ENCODE data around the gene ESYT1. TPM values are rescaled to one million over a fixed set of nuclear protein-coding genes. Genes with fewer than 3 reads are reported as not detected.
"Not testable (repeated sequence)": the region's sequence is repeated elsewhere in the genome, so short reads cannot be mapped to it uniquely, and the experiment has no call there.

The ESYT1 gene
- total and polyA plus RNA-seq, 9 of the 15 experiments (the other 6 are each of a cell fraction or from before 2014, with no cell fraction given): 132 to 420 (median 164) TPM

DNA sequence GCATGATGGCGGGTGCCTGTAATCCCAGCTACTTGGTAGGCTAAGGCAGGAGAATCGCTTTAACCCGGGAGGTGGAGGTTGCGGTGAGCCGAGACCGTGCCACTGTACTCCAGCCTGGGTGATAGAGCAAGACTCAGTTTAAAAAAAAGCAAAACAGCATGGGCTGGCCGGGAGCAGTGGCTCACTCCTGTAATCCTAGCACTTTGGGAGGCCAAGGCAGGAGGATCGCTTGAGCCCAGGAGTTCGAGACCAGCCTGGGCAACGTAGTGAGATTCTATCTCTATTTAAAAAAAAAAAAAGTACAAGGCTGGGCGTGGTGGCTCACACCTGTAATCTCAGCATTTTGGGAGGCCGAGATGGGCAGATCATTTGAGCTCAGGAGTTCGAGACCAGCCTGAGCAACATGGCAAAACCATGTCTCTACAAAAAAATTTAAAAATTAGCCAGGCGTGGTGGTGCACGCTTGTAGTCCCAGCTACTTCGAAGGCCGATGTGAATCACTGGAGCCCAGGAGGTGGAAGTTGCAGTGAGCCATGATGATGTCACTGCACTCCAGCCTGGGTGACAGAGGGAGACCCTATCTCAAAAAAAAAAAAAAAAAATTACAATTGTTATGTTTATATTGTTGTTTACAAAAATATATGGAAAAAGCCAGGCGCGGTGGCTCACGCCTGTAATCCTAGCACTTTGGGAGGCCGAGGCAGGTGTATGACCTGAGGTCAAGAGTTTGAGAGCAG lies 28.6 kb downstream of the ESYT1 start:
- 92% methylated on average over 19 of the region's 21 CpGs for WGBS (ENCODE audit: insufficient coverage, low coverage, missing lambda C conversion rate)
- H3K9me3 ChIP-seq (replicated peaks; ENCODE audit: control insufficient read depth, insufficient read depth, low read depth, low read length); H3K9me1 ChIP-seq (ENCODE audit: control insufficient read depth, insufficient read depth, low read length); FAIRE-seq; H2AFZ ChIP-seq (ENCODE audit: low read depth, low read length); DNase-seq (ENCODE audit: extremely low read depth in 1 of 4, low spot score in 3 of 4); H3K27me3 ChIP-seq (ENCODE audit: control insufficient read depth in 2 of 2, insufficient read depth in 2 of 2, low read length in 2 of 2); ATAC-seq; BruUV-seq (replicated peaks); H3K4me3 ChIP-seq; in situ Hi-C loops (cut with MboI): not testable (repeated sequence)
- Histone ChIP-seq H3K27ac (ENCODE audit: extremely low read depth, low read depth, low read length) (peak overlapping the region; percentile 98; the same call in 1 of the 3 replicates), H3K79me2 (ENCODE audit: control insufficient read depth, insufficient read depth, low read length) (peaks cover 59% of the 10 kb centered on the region), H3K36me3 (ENCODE audit: control insufficient read depth, insufficient read depth, low read length) (peaks cover 41% of the 10 kb centered on the region), H4K20me1 (replicated peaks; ENCODE audit: control insufficient read depth, insufficient read depth, low read length) (peaks cover 27% of the 10 kb centered on the region; the same call in 1 of the 2 replicates), H3K9ac (ENCODE audit: insufficient read depth in 1 of 2, low read depth in 2 of 2, low read length in 2 of 2) (peak overlapping the region; percentile 80 to 91), H3K4me1 (replicated peaks in 1 of 2; ENCODE audit: control insufficient read depth in 2 of 2, insufficient read depth in 2 of 2, low read length in 2 of 2) (peaks cover 43 to 53% of the 10 kb centered on the region in 2 experiments; a peak in 4 of 5 replicates), H3K4me2 (ENCODE audit: insufficient read depth, low read length) (peak overlapping the region; percentile 80)
- TF ChIP-seq DPF2 (IDR thresholded peaks at IDR 0.05) (0 out of 2 replicates have a peak, but pooled peaks have one; percentile 6), KAT7 (CRISPR knock-in tag; IDR thresholded peaks at IDR 0.05; ENCODE audit: borderline replicate concordance) (peak; percentile 2; the same call in 1 of the 2 replicates), ZNF121 (CRISPR knock-in tag; conservative IDR thresholded peaks at IDR 0.05) (peak; percentile 72)
- TF ChIP-seq, protein P1, sequence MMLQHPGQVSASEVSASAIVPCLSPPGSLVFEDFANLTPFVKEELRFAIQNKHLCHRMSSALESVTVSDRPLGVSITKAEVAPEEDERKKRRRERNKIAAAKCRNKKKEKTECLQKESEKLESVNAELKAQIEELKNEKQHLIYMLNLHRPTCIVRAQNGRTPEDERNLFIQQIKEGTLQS (IDR thresholded peaks at IDR 0.05): peak; percentile 63
- TF ChIP-seq, protein P1 (CRISPR knock-in tag; conservative IDR thresholded peaks at IDR 0.05): not testable (repeated sequence)
- POLR2A ChIA-PET: interaction anchor here (1.3 to 3.2 kb wide), 2 partner anchors 29 to 39 kb away, joined by 7 to 16 read pairs; partner anchors contain the start of genes ESYT1 and ZC3H10
- CTCF ChIA-PET (ENCODE audit: low intra/inter-chr PET ratio): interaction anchor here (1.2 kb wide), 1 partner anchor 67 kb away, joined by 3 read pairs; the partner anchor contains the start of gene NABP2
- intact Hi-C loops (cut with micrococcal nuclease): loop anchor here (5.0 kb wide), 1 partner anchor 39 kb away; the partner anchor contains the start of genes RPL41 and ZC3H10

Measured in K562 (cell line).